HG03039 (cell line): ENCODE measurements around the gene DUOX2.
"Not testable (repeated sequence)": the region's sequence is repeated elsewhere in the genome, so short reads cannot be mapped to it uniquely, and the experiment has no call there.

Source experiments
- ATAC-seq: cut with Tn5 transposase; IDR thresholded peaks from one replicate; pipeline ENCODE4 v1.9.1; 2021; ENCODE audit warnings: mild to moderate bottlenecking, moderate library complexity; ENCODE audit not compliant: unreplicated experiment

DUOX2 gene

DNA sequence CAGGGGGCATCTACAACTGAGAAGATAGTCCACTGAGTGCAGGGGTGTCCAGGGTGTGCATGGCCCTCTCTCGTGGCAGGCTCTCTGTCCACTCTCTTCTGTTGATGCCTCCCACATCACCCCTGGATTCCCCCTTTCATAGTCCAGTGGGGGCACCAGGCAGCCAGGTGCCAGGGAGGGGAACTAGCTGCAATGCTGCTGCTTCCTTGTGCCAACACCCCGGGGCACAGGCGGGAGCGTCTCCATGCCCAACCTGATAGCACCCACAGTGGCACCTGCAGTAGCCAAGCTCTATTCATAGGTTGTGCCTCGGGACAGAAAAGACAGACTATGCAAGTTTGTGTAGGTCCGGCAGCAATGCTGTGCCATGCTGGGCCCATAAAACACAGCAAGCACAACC is 11.7 kb downstream of the DUOX2 start:
- no peak for ATAC-seq

DNA sequence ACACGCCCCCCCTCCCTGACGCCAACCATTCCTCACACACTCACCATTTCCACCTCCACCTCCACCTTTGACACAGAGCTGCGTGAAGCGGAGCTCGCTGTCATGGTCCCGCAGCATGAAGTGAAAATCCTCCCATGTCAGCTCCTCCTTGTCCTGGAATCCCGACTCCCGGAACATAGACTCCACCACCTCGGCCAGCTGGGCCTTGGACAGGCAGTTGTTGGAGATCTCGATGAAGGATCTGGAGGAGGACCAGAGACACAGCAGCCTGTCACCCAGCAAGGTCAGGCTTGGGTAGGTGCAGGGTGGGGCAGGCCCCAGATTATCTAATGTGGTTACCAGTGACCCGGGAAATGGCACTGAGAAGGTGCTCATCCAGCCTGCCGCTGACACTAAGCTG is 12.2 kb downstream of the DUOX2 start:
- ATAC-seq = no peak

DNA sequence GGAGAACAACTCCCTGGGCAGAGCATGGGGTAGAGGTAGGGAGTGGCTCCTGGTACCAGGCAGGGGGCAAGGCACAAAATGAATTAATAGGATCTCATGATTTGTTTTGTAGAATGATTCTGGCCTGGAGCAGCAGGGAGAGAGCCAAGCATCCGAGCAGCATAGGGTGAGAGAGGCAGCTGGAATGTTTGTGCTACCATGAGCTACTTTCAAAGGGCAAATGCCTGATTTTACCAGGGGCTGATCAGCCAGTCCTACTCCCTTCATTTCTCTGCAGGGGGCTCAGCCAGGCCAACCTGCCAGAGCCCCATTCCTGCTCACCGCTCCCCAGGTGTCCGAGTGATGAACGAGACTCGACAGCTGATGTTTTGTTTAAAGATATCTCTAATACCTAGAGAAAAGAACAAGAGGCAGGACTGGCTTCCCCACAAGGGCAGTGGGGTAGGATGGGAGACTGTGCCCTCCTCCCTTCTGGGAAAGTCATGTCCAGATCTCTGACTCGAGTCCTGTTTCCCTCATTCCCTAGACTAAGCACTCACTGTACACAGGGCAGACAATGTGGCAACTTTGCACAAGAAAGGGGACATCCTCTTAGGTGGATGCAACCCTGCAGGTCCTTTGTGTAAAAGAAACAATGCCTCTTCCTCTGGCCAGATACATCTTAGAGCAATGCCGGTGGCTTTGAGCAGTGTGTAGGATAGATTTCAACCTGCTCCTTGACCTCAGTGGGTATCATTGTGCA is 12.9 kb downstream of the DUOX2 start:
- ATAC-seq = no peak

DNA sequence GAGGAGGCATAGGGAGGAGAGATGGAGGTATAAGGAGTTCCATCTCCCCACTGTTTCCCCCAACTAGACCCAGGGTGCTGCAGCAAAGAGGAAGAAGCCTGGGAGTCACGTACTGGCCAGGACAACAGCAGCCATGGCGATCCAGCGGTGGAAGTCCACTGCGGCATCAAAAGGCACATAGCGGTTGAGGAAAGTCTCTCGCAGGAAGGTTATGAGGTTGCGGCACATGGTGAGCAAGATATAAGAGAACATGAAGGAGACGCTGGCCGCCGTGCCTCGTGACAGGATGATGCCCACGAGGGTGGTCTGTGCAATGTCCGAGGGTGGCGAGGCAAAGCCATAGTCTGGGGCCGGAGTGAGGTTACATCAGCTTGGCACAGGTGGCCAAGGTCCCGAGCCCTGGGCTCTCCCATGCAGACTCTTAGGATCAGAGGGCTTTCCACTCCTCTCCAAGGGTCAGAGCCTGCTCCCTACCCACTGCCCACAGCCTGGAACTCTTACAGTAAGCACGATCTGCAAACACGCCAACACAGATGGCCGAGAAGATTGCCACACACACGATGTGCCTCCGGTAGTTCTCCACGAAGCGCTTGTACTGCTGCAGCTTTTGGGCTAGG is 14.3 kb downstream of the DUOX2 start:
- no peak for ATAC-seq

DNA sequence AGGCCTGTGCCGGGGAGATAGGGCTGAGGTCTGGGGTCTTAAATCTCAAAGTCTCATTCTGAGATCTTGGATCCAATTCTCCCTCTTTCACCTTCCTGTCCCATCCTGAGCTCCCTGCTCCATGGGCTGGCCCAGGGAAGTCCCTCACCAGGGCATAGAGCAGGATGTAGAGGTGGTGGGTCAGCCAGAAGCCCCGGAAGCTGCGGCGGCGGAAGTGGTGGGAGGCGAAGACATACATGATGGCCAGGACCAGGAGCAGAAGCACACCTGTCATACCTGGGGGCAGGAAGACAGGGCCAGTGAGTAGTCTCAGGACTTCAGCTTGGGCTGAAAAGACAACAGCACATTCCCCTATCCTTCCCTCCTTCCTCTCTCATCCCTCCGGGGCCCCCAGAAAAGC is 16.5 kb downstream of the DUOX2 start:
- ATAC-seq = no peak

DNA sequence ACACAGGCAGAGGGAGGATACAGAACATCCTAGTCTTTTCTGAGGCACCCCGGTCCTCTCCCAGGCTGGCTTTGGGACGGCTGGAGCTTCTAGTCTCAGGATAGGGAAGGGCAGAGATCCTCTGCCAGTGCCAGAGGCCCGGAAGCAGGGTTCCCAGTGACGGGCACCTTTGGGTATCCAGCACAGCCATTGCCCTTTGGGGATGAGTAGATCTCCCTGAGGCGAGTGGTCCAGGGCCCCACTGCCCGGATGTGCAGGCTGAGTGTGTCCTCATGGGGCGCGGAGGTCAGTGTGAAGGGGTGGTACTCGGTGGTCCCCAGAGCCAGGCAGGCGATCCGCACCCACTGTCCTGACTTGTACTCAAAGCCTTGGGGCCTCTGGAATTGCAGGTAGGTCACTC is 18.3 kb downstream of the DUOX2 start:
- ATAC-seq = no peak

DNA sequence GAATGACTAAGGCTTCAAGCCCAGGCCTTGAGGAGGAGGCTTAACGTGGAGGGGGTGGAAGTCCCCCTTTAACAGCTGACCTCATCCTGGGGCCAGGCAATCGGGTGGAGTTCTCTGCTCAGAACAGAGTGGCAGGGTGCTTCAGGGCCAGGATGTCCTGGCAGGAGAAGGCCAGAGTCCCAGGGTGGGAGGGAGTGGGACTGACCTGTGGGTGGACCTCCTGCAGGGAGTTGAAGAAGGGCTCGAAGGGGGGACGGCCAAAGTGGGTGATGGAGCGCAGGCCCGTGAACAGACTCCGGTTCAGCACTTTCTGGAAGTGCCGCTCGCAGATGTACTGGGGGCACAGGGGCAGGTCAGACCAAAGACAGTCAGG is 19.6 kb downstream of the DUOX2 start:
- ATAC-seq = no peak

DNA sequence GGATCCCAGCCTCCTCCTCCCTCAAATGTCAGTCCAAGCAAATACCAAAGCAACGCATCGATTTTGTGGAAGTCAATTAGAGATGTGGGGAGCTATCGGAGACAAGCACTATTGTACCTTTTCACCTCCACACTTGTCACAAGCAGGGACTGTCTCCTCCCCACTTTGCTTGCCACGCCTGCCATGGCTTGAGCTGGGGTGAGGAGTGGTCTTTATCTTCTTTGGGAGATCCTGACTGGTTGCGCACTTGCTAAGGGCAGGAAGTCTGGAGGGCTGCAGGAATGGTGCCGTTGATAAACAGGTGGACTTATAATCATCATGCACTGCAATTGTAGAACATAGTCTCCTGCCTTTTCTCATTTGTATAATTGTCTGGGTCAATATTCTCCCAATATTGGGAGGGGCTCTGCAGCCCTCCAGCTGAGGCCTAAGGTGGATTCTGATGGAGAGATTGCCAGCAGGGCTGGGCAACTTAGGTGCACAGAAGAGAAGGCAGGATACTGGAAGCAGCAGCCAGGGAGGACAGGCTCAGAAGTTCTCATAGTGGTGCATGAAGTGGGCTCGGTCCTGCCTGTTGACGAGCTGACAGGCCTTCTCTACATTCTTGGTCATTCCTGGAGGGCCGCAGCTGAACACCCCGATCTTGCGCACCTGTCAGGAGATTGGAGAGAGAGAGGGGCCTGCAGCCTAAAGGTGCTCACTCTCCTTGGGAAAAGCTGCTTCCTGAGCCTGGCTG is 20.2 kb downstream of the DUOX2 start:
- no peak for ATAC-seq

DNA sequence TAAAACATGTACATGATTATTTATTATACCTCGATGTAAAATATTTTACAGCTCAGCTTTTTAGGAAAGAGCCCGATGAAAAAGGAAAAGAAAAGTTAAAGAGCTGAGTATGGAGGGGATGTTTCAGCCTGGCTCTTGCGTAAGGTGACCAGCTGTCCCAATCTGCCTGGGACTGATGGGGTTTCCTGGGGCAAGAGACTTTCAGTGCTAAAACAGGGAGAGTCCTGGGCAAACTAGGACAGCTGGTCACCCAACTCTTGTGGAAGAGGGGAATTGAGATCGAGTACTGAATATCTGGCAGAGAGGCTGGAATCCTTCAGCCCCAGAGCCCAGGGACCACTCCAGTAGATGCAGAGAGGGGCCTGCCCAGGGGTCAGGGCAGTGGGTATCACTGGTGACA is 21.0 kb downstream of the DUOX2 start:
- no peak for ATAC-seq

DNA sequence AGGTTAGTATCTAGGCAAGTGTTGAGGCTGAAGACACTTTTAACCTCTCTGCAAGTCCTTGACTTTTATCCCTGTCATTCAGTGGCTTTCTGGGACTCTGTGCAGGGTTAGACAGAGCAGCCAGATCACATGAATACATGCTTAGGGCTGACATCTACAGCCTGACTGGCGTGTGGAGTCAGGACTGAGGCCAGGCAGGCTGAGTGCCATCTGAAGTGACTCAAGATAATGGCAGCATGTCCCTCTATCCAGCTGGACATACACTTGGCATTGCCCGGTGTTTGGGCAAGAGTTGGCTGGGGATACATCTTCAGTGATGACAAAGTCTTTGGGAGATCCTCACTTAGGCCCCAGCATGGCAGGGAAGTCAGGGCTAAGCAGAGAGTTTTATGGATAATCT is 22.4 kb downstream of the DUOX2 start:
- ATAC-seq = no peak

DNA sequence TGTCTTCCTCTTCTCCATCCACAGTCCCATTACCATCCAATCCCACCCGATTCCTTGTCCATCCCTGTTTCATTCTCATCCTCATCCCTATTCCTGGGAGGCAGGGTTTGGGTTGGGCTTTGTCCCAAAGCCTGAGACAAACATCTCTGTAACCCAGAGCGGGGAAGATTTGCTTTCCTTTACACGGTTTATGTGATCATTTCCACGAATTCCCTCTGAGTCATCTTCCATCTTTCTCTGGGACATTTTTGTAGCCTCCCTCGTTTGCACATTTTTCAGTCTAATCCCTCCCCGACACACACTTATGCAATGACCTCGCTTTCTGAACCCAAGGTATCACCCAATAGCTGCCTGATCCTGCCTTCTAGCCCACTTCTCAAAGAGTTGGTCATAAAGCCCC is 22.8 kb downstream of the DUOX2 start:
- no peak for ATAC-seq

DNA sequence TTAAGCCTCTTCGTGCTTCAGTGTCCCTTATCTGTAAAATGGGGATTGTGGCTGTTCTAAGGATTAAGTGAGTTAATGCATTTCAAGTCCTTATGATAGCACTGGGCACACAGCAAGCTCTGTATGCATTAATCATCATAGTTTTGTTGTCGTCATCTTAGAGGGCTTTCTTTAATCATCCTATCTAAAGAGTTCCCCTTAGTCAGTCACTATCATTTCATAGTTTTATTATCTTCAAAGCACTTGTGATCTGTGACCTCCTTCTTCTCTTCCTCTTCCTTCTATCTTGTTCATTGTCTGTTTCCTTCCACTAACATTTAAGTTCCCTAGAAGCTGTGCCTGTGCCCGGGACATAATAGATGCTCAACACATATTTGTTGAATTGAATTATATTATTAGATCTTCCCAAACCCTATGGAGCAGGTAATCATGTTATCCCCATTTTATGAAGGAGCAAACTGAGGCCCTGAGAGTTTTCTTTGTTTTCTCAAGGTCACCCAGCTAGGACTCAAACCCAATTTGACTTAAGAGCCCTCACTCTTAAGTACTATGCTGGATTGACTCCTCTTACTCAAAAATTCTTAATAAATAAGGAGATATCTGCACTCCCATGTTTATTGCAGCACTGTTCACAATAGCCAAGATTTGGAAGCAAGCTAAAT is 24.1 kb downstream of the DUOX2 start:
- ATAC-seq = no peak

DNA sequence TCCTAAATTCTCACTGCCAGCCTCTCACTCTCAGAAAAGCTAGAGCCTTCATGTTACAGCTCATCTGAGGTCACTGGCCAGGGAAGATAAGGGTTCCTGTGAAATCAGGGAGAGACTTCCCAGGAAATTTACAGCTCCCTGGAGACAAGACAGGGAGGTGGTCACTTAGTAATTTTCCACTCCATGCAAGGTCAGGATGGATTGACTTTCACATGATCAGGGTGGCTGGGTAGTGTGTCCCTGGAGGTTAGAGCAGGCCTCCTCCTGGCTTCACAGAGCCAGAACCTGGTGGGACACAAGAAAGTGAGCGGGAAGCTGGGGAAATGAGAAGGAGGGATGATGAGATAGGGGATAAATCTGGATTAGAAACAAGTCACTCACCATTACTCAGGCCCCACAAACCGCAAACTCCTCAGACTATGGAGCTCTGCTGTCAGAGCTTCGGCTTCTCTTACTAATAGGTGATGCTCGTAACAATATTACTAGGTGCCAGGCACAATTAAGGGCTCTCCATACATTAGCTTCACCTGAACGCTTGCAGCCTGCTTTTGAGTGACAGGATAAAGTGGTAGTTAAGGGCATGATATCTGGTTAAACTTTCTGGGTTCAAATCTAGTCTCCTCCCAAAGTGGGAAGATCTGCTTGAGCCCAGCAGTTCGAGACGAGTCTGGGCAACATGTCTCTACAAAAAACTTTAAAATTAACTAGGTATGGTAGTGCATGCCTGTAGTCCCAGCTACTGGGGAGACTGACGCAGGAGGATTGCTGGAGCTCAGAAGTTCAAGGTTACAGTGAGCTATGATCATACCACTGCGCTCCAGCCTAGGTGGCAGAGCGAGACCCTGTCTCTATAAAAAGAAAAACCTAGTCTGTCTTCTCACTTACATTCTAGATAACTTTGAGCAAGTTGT is 24.9 kb downstream of the DUOX2 start:
- ATAC-seq = no peak

DNA sequence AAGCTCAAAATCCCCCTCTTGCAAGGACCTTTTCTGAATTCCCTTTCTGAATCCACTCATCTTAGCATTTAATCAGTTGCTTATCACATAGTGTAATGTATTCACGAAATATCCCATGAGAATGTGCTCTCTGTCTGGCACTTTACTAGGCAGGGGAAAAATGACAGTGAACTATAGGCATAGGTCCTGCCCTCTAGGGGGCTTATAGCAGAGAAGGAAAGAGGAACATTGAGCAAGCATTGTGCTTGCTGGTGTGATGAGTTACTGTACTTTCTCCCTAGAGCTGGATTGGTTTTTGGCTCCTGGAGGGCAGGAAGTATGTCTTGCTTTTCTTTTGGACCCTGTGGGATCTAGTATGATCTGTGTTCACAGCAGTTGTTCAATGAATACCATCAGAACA is 26.5 kb downstream of the DUOX2 start:
- ATAC-seq = no peak

DNA sequence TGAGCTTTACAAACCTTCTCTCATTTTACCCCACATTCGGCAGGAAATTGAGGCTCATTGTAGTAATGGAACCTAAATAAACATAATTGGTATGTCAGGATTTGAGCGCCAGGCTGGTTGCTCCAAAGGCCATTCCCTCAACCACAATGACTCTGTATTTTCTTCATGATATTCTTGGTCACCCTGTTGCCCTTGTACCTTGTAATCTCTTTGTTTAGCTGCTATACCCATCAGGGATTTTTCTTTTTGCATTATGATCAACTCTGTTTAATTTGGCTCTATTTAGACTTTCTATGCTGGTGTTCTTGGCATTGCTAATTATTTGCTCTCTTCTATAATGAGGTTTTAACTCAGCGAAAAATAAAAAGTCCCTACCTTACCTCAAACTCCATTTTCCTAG is 29.8 kb downstream of the DUOX2 start:
- no peak for ATAC-seq

DNA sequence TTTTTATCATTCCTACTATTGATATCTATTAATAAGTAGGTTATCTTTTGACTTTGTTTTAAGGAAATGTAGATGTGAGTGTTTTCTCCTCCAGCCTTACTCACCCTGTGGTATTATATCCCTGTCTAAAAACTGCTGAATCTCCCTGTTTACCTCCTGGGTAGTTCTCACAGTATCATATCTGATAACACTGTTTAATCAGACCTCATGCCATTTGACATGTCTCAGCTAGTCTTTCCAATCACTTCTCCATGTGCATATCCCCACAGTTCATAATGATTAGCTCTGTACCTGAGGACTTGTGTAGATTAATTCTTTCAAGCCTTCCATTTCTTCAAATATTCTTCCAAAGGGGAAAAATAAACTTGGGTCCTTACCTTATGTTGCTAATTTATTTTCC is 30.7 kb downstream of the DUOX2 start:
- ATAC-seq = no peak

DNA sequence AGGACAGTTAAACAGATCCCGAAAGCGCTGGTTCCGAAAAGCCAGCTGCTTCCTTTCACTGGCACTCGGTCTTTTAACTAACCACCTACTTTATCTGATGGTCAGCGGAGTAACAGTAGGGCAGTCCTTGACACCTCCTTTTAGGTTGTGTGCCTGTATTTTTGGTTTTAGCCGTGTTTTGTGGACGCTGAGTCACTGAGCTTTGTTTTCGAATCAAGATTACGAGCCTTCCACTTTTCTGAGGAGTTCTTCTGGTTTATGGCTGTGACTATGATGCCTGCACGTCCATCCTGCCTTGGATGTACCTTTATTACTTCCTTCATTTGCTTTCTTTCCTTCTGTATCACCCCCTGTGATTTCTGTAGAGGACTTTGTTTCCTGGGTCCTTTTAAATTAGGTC is 31.6 kb downstream of the DUOX2 start:
- ATAC-seq = not testable (repeated sequence)

DNA sequence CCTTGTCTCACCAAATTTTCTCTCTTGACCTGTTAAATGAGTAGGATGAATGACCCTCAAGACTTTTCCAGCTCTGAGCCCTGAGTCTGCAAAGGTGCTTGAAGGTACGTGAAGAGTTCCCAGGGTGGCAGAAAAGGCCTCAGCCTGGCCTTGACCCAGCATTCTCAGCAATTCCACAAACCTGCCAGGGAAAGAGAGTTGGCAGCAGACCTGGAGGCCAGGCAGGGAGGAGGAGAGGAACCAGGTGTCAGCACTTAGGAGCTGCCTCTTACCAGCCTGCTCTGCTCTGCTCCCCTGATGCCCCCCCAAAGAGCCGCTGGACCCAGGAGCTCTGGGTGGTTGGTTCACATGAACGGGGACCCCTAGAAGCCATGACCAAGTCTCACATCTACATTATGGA is 33.4 kb downstream of the DUOX2 start:
- not testable (repeated sequence) for ATAC-seq

DNA sequence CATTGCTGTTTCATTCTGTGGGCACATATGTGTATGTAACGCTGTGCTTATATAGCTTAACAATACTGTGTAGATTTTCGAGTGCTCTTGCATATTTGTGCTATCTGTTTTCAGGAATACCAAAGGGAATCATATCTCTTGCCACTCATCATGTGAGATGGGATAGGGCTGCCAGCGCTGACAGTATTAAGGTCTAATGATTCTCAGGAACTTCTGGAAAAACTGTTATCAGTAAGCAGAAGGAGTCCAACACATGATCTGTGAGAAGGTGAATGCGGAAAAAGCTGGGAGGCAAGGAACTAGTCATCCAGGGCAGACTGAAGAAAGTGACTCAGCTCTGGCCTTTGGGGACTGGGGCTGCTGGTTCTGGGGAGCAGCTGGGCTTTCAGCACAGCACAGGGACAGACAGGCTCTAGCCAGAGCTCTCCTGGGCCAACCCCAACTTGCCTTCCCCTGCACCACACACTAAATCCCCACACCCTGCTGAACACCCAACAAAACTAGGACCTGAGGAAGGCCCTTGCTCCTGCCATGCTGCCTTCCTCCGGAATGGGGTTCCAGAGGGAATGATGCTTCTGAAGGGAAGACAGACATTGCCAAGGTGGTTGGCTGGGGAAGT is 34.2 kb downstream of the DUOX2 start:
- ATAC-seq = not testable (repeated sequence)

DNA sequence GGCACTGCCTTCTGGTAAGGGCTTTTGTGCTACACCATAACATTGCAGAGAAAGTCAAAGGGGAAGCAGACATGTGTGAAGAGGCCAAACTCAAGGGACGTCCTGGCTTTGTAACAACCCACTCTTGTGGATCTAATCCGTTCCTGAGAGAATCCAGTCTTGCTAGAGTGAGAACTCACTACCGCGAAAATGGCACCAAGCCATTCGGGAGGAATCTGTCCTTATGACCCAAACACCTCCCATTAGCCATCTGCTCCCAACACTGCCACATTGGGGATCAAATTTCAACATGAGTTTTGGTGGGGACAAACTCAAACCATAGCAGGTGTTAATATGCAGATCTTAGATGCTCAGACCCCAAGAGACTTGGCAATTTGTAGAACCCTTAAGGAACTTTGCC is 34.8 kb downstream of the DUOX2 start:
- ATAC-seq = not testable (repeated sequence)
